Measurements from ENCODE around the gene PRKCB.
"Not testable (repeated sequence)": the region's sequence is repeated elsewhere in the genome, so short reads cannot be mapped to it uniquely, and the experiment has no call there.

Gene PRKCB

GRCh38 chr16:23905027-23905426 lies 69.2 kb downstream of the PRKCB start:
- no peak for DNase-seq

GRCh38 chr16:23907457-23907902 lies 71.7 kb downstream of the PRKCB start:
- DNase-seq, result no peak

- no peak for DNase-seq
Observed at GRCh38 chr16:23907903-23908302, 72.1 kb downstream of the PRKCB start.

- DNase-seq, result no peak
Observed at GRCh38 chr16:23908790-23909189, 73.0 kb downstream of the PRKCB start.

GRCh38 chr16:23909792-23910418 lies 74.1 kb downstream of the PRKCB start:
- DNase-seq, result no peak

GRCh38 chr16:23914946-23915530 lies 79.3 kb downstream of the PRKCB start:
- no peak for DNase-seq

GRCh38 chr16:23916552-23916951 lies 80.8 kb downstream of the PRKCB start:
- DNase-seq, result not testable (repeated sequence)

GRCh38 chr16:23917621-23918020 lies 81.8 kb downstream of the PRKCB start:
- DNase-seq, result no peak

GRCh38 chr16:23920446-23920845 lies 84.7 kb downstream of the PRKCB start:
- DNase-seq, result no peak

GRCh38 chr16:23920899-23921298 lies 85.1 kb downstream of the PRKCB start:
- DNase-seq, result no peak

GRCh38 chr16:23922406-23922805 lies 86.6 kb downstream of the PRKCB start:
- DNase-seq, result no peak

- no peak for DNase-seq
Observed at GRCh38 chr16:23924128-23924527, 88.3 kb downstream of the PRKCB start.

- DNase-seq, result no peak
Observed at GRCh38 chr16:23927796-23928195, 92.0 kb downstream of the PRKCB start.

- no peak for DNase-seq
Observed at GRCh38 chr16:23929237-23929636, 93.5 kb downstream of the PRKCB start.

GRCh38 chr16:23929856-23930255 lies 94.1 kb downstream of the PRKCB start:
- no peak for DNase-seq

- no peak for DNase-seq
Observed at GRCh38 chr16:23930791-23931190, 95.0 kb downstream of the PRKCB start.

- no peak for DNase-seq
Observed at GRCh38 chr16:23931199-23931598, 95.4 kb downstream of the PRKCB start.

- not testable (repeated sequence) for DNase-seq
Observed at GRCh38 chr16:23933650-23934049, 97.9 kb downstream of the PRKCB start.

- no peak for DNase-seq
Observed at GRCh38 chr16:23934610-23935236, 98.9 kb downstream of the PRKCB start.

GRCh38 chr16:23940111-23940510 lies 104.3 kb downstream of the PRKCB start:
- no peak for DNase-seq

- DNase-seq, result no peak
Observed at GRCh38 chr16:23941025-23941424, 105.2 kb downstream of the PRKCB start.

GRCh38 chr16:23941963-23942564 lies 106.3 kb downstream of the PRKCB start:
- no peak for DNase-seq

- DNase-seq, result no peak
Observed at GRCh38 chr16:23943604-23944003, 107.8 kb downstream of the PRKCB start.

- no peak for DNase-seq
Observed at GRCh38 chr16:23944381-23944780, 108.6 kb downstream of the PRKCB start.
